22Rv1 (cell line): Measurements from ENCODE around the gene BST1.

ENCODE experiments used
- H3K27ac ChIP-seq: fragments of 450-650 bp; 2 replicates; pipeline ENCODE4 v1.5.1; 2017
- ZFX ChIP-seq: fragments of 450-650 bp; IDR thresholded peaks from 2 replicates; pipeline ENCODE4 v1.6.1; 2017; ENCODE audit warnings: antibody characterized with exemption, borderline replicate concordance
- TF ChIP-seq, protein P1 (sequence below): fragments of 450-650 bp; IDR thresholded peaks from 2 replicates; pipeline ENCODE4 v1.5.1; 2017; ENCODE audit warnings: mild to moderate bottlenecking

The BST1 gene

DNA sequence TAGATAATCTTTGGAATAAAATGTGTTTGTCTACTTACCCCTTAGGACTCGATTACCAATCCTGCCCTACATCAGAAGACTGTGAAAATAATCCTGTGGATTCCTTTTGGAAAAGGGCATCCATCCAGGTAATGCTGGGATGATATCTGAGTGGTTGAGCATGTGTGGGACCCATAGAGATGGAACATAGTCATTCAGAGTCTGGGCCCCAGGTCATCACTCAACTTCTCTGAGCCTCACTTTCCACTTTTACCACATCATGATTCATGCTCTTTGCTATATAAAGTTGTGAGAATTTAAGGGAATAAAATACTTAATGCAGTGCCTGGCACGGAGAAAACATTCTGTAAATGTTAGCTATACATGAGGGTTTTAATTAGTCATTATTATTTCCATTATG is 8.9 kb downstream of the BST1 start:
- H3K27ac ChIP-seq: no peak overlapping the region
- no peak for TF ChIP-seq ZFX
- TF ChIP-seq, protein P1, sequence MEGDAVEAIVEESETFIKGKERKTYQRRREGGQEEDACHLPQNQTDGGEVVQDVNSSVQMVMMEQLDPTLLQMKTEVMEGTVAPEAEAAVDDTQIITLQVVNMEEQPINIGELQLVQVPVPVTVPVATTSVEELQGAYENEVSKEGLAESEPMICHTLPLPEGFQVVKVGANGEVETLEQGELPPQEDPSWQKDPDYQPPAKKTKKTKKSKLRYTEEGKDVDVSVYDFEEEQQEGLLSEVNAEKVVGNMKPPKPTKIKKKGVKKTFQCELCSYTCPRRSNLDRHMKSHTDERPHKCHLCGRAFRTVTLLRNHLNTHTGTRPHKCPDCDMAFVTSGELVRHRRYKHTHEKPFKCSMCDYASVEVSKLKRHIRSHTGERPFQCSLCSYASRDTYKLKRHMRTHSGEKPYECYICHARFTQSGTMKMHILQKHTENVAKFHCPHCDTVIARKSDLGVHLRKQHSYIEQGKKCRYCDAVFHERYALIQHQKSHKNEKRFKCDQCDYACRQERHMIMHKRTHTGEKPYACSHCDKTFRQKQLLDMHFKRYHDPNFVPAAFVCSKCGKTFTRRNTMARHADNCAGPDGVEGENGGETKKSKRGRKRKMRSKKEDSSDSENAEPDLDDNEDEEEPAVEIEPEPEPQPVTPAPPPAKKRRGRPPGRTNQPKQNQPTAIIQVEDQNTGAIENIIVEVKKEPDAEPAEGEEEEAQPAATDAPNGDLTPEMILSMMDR: no peak

DNA sequence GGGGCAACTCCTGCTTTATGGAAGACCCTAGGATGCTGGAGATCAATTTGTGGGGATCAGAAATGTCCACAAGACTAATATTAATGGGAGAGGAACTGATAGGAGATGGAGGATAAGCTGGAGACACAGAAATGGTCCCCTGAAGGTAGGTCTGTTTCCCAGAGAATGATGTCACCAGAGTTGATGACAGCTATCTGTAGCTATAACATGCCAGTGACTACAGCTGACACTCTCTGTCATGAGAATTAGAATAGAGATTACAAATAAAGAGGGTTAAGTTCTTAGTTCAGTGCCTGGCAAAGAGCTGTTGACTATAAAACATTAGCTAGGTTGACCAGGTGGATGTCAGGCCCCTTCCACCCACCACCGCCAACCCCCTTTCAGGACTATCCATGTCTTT is 9.3 kb downstream of the BST1 start:
- H3K27ac ChIP-seq: no peak overlapping the region
- no peak for TF ChIP-seq ZFX
- TF ChIP-seq, protein P1: no peak

DNA sequence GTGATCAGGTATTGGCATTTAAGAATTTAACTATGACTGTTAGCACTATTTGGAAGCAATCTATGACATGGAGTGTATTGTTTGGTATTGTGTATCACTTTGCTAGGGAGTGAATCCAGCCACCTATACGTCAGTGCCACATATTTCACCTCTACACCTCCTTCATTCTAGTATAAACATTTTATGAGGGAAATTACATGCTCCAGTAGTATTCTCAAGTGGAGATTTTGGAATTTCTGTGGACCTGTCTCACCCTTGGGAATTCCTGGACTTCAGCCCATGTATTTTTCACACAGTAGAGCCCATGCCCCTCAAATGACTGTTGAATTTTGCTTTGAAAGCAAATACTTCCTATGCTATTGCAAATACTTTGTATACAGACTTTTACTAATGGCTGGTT is 11.3 kb downstream of the BST1 start:
- TF ChIP-seq, protein P1: no peak
- TF ChIP-seq ZFX: no peak
- H3K27ac ChIP-seq: no peak overlapping the region

DNA sequence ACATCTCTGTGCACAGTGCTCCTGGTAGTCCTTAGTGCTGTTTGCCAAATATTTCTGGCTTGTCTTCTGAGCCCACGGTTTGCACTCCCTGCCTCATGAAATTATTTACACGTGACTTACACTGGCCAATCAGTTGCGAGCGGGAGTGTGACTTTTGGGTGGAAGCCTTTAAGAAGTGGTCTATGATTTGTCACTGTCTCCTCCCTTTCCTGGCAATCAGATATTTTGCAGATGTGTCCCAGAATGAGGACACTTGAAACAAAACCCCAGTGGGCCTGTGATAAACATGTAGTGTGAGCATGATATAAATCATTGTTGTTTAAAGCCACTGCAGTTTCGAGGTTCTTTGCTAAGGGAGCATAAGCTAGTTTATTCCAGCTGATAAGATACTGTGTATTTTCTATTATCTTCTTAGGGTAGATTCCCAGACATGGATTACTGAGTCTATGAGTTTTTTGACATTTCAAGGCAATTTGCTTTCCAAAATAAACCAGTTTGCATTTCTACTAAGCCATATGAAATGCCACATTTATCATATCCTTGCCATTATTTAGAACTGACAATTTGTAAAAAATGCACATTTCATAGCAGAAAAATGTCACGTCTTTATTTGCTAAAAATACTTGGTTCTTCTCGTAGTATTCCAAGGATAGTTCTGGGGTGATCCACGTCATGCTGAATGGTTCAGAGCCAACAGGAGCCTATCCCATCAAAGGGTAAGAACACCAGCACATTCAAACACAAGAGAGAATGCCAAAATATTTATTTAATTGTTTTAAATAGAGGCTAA is 12.0 kb downstream of the BST1 start:
- no peak overlapping the region for H3K27ac ChIP-seq
- TF ChIP-seq ZFX: no peak
- TF ChIP-seq, protein P1: no peak

DNA sequence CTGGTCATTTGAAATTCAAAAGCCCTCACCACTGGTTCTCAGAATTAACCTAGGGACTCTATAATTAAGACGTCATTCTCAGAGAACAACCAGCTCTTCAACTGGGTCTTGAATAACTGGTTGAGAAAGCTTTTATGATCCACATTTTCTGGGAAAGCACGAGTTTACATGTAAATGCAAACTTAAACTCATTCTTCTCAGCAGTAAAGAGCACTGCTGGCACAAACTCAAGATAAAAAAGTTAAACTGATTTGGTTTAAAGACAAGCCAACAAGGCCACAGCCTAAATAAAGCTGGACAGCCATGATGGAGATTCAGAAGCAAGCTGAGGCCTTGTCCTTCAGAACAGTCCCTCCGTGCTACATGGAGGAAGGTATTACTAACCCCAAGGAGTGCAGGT is 13.2 kb downstream of the BST1 start:
- H3K27ac ChIP-seq: no peak overlapping the region
- TF ChIP-seq ZFX: no peak
- TF ChIP-seq, protein P1: no peak

DNA sequence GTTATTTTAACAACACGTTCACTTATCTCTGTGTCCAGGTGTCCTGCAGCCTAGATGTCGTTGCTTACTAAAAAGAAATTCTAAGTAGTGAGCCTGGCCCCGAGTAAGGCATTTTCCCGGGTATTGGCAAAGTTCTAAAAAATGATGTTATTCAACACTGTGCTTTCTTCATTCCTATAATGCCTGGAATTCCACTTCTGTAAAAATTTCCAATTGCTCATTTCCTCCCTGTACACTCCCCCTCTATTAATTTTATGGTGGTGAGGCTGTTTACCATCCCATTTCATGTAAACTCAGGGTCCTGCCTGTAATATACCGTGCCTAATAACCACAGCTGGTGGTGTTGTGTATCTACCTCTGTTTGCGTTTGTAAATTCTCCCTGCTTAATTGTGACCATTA is 14.2 kb downstream of the BST1 start:
- no peak overlapping the region for H3K27ac ChIP-seq
- TF ChIP-seq, protein P1: no peak
- TF ChIP-seq ZFX: no peak

DNA sequence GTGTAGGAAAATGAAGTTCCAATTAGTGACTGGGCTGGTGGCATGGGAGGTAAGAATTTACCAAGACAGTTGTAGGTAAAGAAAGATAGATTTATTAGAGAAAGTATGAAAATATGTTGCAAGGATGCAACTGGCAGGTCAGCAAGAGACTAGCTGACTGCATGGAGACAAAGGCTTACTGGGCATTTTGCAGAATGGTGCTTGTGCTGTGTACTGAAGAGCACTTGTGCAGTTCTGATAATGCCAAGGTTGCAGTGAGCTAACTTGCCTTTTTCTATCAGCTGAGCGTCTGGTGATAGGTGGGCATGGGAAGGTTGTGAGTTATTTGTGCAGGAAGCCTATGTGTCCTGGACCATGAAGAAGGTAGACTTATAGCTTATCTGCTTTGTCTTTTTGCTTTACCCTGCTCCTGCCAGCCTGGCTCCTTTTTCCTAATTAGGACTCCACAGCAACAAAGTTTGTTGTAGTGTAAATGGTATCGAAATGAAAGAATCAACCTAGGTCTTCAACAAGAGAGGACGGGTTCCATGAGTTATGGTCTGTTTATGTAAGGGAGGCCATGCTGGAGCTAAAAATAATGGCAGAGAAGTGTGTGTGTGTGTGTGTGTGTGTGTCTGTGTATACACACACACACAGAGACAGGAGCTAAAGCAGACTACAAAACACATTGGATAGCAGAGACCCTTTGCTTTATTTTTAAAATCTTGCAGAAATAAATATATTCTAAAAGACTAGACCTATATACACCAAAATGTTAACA is 15.0 kb downstream of the BST1 start:
- no peak for TF ChIP-seq ZFX
- TF ChIP-seq, protein P1: no peak
- H3K27ac ChIP-seq: no peak overlapping the region
